ENCODE data around the gene RCBTB1. TPM values are rescaled to one million over a fixed set of nuclear protein-coding genes. Genes with fewer than 3 reads are reported as not detected.

The RCBTB1 gene
- total RNA-seq, 2 donors from 2014 or later = 15.7 to 29.4 TPM

- H3K4me3 ChIP-seq = no peak overlapping the region
- intact Hi-C loops (cut with DNase I) = no loop called here
- WGBS = 40% methylated on average over 2 of the region's 2 CpGs
- no peaks in the 10 kb centered on the region for H3K9me3 ChIP-seq
- no peaks in the 10 kb centered on the region for H3K27me3 ChIP-seq (replicated peaks; ENCODE audit: insufficient read depth)
- no peak overlapping the region for H3K27ac ChIP-seq
- TF ChIP-seq CTCF (IDR thresholded peaks at IDR 0.05) = no peak
- no peak for TF ChIP-seq POLR2AphosphoS5 (IDR thresholded peaks at IDR 0.05)
- TF ChIP-seq POLR2A (IDR thresholded peaks at IDR 0.05) = no peak
- no peaks in the 10 kb centered on the region for H3K36me3 ChIP-seq
- no peaks in the 10 kb centered on the region for H3K4me1 ChIP-seq (replicated peaks)
- DNase-seq (ENCODE audit: low spot score) = no peak
Measured at GRCh38 chr13:49527123-49527522, 58.2 kb downstream of the RCBTB1 start.

GRCh38 chr13:49524740-49525501, 60.4 kb downstream of the RCBTB1 start:
- H3K4me3 ChIP-seq = no peak overlapping the region
- no peak for DNase-seq (ENCODE audit: low spot score)
- H3K27ac ChIP-seq = no peak overlapping the region
- intact Hi-C loops (cut with DNase I) = no loop called here
- no peaks in the 10 kb centered on the region for H3K27me3 ChIP-seq (replicated peaks; ENCODE audit: insufficient read depth)
- no peaks in the 10 kb centered on the region for H3K4me1 ChIP-seq (replicated peaks)
- no peaks in the 10 kb centered on the region for H3K36me3 ChIP-seq
- no peaks in the 10 kb centered on the region for H3K9me3 ChIP-seq
- WGBS = 91% methylated on average over 5 of the region's 5 CpGs
- TF ChIP-seq POLR2AphosphoS5 (IDR thresholded peaks at IDR 0.05) (no peak), CTCF (IDR thresholded peaks at IDR 0.05) (no peak), POLR2A (IDR thresholded peaks at IDR 0.05) (no peak)

- no peak for DNase-seq (ENCODE audit: low spot score)
- Histone ChIP-seq H3K4me1 (replicated peaks) (no peaks in the 10 kb centered on the region), H3K4me3 (no peak overlapping the region), H3K27ac (no peak overlapping the region), H3K9me3 (no peaks in the 10 kb centered on the region), H3K27me3 (replicated peaks; ENCODE audit: insufficient read depth) (no peaks in the 10 kb centered on the region), H3K36me3 (no peaks in the 10 kb centered on the region)
- 59% methylated on average over 4 of the region's 4 CpGs for WGBS
- no peak for TF ChIP-seq POLR2AphosphoS5 (IDR thresholded peaks at IDR 0.05)
- no peak for TF ChIP-seq CTCF (IDR thresholded peaks at IDR 0.05)
- no peak for TF ChIP-seq POLR2A (IDR thresholded peaks at IDR 0.05)
- intact Hi-C loops (cut with DNase I) = no loop called here
Measured at GRCh38 chr13:49521224-49521623, 64.1 kb downstream of the RCBTB1 start.

GRCh38 chr13:49517461-49517860, 67.9 kb downstream of the RCBTB1 start:
- H3K4me3 ChIP-seq = no peak overlapping the region
- 78% methylated on average over 6 of the region's 6 CpGs for WGBS
- no peaks in the 10 kb centered on the region for H3K36me3 ChIP-seq
- no peak overlapping the region for H3K27ac ChIP-seq
- H3K9me3 ChIP-seq = no peaks in the 10 kb centered on the region
- intact Hi-C loops (cut with DNase I) = no loop called here
- H3K4me1 ChIP-seq (replicated peaks) = no peaks in the 10 kb centered on the region
- no peaks in the 10 kb centered on the region for H3K27me3 ChIP-seq (replicated peaks; ENCODE audit: insufficient read depth)
- no peak for TF ChIP-seq CTCF (IDR thresholded peaks at IDR 0.05)
- TF ChIP-seq POLR2AphosphoS5 (IDR thresholded peaks at IDR 0.05) = no peak
- no peak for TF ChIP-seq POLR2A (IDR thresholded peaks at IDR 0.05)
- no peak for DNase-seq (ENCODE audit: low spot score)

- Histone ChIP-seq H3K27ac (no peak overlapping the region), H3K27me3 (replicated peaks; ENCODE audit: insufficient read depth) (no peaks in the 10 kb centered on the region), H3K36me3 (no peaks in the 10 kb centered on the region), H3K4me3 (no peak overlapping the region), H3K4me1 (replicated peaks) (no peaks in the 10 kb centered on the region), H3K9me3 (no peaks in the 10 kb centered on the region)
- WGBS = 92% methylated on average over 5 of the region's 5 CpGs
- no peak for DNase-seq (ENCODE audit: low spot score)
- no peak for TF ChIP-seq POLR2A (IDR thresholded peaks at IDR 0.05)
- no peak for TF ChIP-seq CTCF (IDR thresholded peaks at IDR 0.05)
- no peak for TF ChIP-seq POLR2AphosphoS5 (IDR thresholded peaks at IDR 0.05)
- intact Hi-C loops (cut with DNase I) = no loop called here
Measured at GRCh38 chr13:49516467-49516866, 68.9 kb downstream of the RCBTB1 start.

Data from prostate gland (tissue), 2 donors.